GM19395 (cell line): ENCODE results near the gene PCDHB1.

Source experiments
- ATAC-seq: cut with Tn5 transposase; IDR thresholded peaks from one replicate; pipeline ENCODE4 v1.9.1; 2021; ENCODE audit warnings: mild to moderate bottlenecking, moderate library complexity; ENCODE audit not compliant: unreplicated experiment

Gene PCDHB1, protein sequence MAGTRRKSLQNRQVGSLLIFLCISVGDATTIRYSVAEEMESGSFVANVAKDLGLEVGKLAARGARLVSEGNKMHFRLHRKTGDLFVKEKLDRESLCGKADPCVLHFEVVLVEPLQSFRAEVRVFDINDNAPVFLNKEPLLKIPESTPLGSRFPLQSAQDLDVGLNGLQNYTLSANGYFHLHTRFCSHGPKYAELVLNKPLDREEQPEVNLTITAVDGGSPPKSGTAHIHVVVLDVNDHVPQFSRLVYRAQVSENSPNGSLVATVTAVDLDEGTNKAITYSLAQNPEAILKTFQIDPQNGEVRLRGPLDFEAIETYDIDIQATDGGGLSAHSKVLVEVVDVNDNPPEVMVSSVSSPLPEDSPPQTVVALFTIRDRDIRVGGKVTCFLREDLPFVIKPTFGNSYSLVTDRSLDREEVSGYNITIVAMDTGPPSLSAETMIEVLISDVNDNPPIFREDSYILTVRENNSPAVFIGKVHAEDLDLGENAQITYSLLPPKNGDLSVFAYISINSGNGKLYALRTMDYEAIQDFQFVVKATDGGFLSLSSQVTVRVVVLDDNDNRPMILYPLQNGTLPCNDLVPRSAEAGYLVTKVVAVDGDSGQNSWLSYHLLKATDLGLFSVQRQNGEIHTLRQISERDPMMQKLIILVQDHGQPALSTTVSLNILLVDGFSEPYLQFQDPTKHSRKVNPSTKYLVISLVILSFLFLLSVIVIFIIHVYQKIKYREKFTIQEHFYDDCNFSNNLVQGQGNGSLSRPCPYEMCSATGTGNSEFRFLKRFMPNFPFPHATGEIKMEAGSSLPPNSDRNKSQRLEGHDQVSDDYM

DNA sequence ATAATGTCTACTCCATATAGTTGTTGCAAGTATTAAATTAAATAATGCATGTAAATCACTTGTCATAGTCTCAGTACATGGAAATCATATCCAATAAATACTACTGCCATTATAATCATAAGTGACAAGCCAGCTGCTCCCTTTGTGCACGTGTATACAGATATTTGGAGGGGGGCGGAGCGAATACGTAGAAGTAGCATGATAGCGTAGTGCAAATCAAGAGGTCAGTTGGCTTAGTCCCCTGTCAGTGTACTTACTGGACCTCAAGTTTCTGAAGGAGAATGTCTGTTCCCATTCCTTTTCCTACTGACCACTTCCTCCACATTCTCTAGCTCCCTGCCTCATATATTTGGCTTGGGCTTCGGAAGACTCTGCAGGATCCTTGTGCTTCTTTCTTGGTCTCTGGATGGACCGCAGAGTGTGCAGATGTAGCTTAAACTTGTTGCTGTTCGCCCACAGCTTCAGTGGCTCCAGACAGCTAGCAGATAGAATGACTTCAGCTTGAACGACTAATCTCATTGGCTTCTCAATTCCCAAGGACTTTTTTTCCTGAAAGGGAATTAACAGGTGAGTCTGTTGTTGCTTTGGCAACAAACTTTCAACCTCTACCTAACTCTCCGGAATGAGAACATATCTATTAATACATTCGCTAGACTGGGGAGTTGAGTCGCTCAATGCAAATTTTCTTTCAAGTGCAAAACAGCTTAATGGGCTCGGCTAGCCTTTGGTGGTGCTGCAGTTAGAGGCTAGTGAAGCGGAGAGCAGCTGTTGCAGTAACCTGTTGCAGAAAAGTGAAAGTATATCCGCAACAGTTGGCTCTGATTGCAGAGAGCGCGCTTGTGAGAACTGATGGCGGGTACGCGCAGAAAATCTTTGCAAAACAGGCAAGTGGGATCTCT, at the start of gene PCDHB1:
TSS of gene PCDHB1 (plus strand) at position 753 of the 899 bp plus-strand sequence. CDS start at position 850, 97 bp downstream.
- no peak for ATAC-seq

DNA sequence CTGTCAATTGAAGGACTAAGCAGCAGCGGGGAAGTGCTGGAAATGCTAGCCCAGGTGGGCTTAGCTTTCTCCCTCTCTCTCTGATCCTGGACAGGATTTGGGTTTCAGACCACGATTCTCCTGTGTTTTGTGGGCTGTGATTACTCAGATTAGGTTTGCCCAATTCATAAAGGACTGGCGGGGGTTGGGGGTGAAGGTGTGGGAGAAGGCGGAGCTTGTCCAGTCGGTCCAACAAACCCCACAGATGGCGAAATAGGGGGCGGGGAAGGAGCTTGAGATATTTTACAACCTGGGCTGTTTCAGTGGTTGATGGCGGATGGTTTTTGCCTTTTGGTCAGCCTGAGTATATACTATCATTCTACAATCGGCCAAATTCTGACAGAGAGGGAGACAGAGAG, 49.7 kb upstream of the PCDHB1 start:
- ATAC-seq, result no peak

DNA sequence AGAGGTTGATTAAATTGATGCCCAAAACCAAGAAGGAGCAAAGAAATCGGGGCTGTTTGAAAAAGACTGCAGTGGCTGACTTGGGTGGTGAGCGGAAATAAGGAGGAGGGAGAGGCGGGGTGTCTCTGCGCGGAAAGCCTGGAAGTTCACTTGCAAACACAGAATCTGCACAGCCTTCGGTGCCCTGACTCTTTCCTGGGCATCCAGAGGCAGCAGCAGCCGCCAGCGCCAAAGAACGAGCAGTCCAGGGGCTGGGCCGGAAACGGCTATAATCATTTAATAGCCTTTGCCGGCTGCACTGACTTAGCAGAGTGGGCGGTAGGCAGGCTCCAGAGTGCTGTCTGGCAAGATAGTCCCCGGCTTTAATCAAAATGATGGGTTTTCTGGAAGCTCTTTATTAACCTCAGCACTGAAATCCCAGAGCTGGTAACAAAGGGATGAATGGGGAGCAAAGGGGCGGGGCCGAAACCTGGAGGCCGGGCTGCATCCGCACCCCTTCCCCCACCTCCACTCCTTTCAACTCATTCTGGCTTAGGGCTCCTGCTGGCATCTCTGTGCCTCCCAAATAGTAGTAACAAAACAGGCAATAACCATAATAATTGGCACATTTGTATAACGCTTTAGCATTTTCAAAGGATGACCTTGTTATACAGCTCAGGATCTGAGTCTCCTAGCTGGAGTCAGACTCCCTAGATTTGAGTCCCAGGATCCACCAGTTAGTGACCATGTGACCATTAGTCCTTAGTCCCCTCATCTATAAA, 49.1 kb upstream of the PCDHB1 start:
- ATAC-seq, result no peak

DNA sequence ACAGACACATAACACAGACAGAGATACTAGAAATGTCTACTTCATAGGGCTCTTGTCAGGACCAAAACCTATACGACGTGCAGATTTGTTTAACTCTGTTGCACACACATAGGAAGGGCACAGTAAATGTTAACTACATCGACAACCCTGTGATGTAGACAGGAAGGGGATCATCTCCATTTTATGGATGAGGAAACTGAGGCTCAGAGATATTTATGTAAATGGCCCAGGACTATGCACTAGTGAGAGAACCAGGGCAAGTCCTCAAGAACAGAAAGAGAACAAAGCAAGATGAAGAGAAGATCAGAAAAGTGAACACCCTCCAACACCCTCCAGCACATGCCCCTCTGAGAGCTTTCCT, 48.6 kb upstream of the PCDHB1 start:
- no peak for ATAC-seq

DNA sequence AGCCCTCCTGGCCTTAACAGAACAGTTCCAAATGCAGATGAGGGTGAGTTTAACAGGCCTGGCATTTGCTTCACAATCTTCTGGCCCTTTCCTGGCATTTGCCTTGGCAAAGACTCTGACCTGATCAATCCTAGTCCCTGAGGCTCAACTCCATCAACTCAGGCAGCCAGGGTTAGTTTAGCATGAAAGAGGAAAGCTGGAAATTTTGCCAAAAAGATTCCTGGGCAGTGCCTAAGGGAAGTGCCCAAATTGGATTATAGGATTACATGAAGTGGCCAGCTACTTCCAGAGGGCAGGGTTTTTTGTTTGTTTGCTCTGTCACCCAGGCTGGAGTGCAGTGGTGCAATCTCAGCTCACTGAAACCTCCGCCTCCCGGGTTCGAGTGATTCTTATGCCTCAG, 48.1 kb upstream of the PCDHB1 start:
- ATAC-seq, result no peak

DNA sequence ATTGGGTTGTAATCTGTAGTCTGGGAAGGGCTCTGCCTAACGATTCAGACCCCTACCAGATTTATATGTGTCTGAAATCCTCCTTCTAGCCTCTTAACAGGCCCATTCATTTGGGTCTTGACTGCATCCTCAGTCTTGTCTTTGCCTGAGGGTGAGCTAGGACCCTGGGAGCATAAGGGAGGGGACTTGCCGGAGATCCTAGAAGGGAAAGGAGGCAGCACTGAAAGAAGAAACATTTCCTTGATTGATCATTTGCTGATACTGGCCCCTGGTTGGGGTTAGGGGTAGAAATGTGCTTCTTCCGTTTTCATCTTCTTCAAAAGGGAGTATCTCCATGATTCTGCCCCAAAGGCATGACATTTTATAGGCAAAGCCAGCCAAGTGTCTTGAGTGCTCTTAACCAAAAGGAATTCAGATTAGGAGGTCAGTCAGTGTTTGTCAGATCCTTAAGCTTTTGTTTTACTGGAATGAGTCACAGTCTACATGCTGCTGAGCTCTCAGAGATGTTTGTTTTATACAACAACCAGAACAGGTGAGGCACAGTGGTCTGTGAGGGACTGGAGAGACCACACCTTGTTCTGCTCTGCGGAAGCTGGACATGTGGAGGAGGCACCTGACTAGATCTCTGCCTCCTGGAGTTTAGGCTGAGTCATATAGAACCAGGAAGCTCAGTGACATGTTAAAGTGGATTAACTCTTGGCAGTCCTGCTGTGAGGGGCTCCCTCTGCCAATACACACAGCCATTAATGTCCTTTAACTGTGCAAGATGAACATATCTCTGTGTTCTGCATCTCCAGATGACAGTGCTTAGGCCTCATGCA, 47.2 kb upstream of the PCDHB1 start:
- ATAC-seq, result no peak

DNA sequence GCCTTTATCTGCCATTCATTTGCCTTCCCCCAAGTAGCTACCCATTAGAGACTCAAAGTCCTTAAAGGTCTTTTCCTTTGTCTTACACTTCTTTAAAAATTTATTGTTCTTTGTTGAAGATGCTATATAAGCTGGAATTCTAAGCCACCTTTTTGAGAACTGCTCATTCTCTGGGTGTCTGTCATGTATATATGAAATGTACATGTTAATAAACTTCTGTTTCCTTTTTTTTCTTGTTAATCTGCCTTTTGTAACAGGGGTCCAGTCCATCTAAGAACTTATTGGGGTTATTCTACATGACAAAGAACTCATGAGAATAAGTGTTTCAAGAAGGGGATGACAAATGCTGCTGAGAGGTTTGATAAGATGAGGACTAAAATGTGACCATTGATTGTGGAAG, 43.4 kb upstream of the PCDHB1 start:
- ATAC-seq, result no peak

DNA sequence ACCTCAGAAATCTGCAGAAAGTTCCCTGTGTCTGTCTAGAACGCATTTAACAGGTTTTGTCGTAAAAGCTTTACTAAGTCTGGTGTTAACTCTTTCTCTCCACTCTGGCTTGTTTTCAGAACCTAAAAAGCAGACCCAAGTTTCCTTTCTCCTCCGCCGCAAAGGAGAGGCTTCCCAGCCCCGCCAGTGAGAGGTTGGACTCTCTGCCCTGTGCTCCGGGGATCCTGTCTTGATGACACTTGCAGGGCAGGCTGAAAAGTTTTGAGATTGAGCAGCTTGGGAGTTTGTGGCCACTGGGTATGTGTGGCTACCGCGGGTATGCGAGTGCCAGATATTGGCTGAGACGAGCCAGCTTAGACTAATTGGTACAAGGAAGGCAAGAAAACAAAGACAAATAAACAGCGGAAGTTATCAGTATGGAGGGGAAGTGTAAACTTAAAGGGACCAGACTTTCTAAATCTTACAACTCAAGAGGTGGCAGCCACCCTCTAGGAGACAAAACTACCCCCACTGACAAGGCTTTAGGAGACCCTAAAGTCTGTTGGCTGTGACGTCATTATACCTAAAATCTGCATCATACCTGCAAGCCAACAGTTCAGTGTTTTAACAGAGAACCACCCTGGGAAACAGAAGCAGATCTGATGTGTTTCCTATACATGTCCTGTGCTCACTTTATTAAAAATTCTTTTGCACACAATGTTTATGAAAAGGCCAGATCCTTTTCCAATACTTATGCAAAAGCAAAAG, 41.0 kb upstream of the PCDHB1 start:
- ATAC-seq, result no peak

DNA sequence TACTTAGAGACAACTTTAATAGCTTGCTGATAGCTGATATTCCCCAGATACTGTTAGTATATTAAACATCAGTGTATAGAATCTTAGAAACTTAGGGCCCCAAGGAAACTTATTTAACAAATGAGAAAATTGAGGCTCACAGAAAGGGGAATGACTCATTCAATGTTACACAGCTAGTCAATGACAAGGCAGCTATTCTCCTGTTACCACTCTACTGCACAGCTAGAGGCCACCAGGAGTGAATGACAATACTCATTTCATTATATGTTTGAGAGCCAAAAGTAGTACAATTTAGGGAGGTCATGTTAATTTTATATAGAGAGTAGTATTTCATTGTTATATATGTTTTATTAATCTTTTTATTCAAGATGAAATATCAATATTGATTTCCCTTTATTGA, 33.2 kb upstream of the PCDHB1 start:
- ATAC-seq, result no peak

DNA sequence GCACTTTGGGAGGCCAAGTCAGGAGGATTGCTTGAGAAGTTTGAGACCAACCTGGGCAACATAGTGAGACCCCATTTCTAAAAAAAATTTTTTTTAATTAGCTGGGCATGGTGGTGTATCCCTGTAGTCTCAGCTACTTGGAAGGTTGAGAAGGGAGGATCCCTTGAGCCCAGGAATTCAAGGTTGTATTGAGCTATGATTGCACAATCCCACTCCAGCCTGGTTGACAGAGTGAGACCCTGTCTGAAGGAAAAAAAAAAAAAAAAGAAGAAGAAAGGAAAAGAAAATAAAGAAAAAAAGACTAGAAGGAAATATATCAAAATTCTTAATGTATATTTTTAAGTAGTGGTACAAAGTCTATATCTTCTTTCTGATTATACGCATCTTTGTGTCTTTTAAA, 28.8 kb upstream of the PCDHB1 start:
- no peak for ATAC-seq

DNA sequence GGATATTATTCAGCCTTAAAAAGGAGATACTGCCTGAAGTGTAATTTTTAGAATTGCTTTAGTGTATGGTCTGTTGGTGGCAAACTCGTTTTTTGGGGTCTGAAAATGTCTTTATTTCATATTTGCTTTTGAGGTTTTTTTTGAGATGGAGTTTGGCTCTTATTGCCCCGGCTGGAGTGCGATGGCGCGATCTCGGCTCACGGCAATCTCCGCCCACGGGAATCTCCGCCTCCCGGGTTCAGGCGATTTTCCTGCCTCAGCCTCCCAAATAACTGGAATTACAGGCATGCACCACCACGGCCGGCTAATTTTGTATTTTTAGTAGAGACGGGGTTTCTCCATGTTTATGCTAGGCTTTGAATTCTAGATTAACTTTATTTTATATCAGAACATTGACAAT, 20.2 kb upstream of the PCDHB1 start:
- no peak for ATAC-seq

DNA sequence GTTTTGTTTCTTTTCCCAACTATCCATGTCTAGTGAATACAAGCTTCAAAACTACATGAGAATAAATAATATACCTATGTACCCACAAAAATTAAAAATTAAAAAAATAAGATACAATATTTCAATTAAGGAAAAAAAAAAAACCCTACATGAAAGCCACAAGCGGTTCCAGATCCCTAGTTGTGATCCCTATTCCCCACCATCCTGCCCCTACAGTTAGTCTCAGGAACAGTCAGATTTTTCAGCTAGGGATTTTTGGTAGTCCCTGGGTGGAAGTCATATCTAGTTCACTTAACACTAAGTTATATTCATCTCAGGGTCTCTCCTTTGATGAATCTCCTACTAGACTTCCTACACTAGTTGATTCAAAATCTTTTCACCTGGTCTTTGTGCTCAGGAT, 18.5 kb upstream of the PCDHB1 start:
- ATAC-seq, result no peak

DNA sequence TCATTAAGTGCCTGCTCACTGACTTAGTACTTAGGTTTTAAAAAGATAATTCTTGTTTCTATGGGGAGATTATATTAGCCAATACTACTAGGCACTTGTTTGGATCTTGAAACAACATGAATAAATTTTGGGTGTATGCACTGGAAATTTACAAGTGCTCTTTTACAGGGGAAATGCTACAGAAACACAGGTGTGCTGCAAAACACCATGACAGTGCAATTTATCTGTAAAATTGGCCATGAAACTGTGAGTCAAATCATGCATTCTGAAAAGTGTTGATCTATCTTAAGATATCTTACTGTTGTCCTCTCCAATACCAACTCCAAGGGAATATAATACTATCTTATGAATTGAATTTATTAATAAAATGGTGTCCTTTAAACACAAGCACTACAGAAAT, 12.1 kb upstream of the PCDHB1 start:
- ATAC-seq, result no peak

DNA sequence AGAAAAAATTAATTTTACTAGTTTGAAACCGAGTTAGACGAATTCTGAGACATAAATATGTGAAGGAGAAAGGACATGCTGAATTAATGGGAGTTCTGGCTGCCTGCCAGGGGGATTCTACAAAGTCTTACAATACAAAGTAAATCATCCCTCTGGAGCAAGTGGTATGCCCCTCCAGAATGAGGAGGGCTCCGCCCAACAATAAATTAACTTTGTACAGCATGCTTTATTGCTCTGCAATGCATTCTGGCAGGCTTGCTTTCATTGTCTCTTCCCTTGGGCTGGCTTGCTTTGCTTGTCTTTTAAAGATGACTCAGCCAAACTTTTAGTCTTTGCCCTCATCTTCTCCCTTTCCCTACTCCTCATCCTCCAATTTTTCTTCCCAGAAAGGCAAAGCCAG, 11.7 kb upstream of the PCDHB1 start:
- no peak for ATAC-seq

DNA sequence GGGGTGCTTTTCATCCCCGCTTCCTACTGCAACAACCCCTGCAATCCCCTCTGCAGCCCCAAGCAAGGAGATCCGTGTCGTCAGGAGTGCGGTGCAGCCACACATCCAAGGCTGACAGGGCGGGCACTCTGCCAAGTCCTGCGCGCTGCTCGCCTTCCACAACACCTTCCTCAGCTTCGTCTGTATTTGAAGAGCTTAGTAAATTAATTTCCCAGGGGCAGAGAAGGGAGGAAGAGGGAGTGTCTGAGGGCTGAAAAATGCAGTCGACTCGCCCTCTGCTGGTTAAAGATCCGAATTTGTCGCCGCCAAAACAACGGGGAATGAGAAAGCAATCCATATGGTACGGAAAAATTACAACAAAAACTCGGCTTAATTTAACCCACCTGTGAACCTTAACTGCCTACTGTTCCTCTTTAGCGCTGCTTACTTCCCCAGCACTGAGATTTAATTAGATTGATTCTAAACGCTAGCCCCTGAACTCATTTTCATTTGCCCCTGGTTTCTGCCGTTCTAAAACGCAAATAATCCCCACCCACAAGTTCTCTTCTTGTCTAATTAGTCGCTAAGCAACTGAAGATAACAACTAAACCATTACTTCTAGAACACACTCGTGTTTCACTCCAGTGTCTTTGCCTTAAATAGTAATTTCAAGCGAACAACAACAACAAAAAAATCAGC, 10.9 kb upstream of the PCDHB1 start:
- no peak for ATAC-seq

DNA sequence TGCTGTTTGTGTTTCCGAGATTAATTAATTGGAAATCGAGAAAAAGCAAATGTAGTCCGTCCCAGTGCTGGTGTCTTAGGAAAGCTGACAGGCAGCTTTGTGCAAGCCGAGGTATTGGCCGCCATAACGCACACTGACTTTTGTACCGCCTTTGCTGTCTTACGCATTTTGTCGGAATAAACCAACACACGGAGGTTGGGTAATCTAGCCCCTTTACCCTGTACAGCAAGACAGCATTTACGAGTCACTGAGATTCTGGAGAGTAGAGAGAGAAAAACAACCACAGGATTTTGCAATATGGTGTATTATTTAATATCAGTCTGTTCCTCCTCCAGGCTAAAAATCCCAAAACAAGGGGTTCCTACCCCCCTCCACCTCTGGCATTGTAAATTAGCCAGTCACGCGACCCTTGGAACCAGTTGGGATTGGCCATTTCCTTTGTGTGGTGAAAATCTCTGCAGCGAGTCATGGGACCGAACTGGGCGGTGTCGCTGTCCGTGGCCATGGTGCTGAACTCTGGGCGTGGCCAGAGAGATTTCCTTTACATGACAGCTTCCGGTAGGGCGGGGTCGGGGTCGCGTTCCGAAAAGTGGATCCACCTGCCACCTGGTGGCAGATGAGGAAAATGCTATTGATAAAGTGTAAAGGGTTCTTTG, 10.3 kb upstream of the PCDHB1 start:
- ATAC-seq, result peak; percentile 79

DNA sequence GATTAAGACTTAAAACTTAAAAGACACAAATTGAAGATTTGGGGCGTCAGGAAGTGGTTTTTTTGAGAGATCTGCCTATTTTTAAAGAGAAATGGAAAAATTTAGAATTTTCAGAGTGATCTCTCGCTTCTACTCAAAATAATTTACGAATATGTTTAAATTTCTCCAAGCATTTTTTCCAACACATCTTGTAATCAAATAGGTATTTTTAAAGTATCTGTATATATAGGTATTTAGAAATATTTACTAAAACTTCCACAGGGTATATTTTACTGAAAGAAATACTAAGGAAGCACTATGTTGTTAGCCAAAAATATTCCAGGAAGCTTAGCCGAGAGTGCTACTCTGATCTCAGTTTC, 9.8 kb upstream of the PCDHB1 start:
- ATAC-seq, result no peak

DNA sequence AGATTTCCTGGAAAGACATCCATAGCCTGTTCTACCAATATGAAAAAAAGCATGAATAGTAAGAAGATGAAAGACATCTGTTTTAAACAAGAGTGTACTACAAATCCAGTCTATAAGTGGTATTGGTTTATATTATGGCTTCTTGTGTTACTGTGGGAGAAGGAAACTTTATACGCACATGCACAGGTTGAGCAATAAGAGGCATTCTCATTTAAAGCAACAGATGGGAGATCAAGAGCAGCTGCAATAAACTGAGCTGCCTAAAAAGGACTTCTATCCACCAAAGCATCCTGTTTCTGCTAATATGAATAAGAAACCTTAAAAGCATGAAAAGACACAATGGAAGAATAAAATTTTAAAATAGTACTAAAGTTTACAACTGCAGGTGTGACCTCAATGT, 8.6 kb upstream of the PCDHB1 start:
- no peak for ATAC-seq
